Measurements from ENCODE around the gene CAMK1D. TPM values are rescaled to one million over a fixed set of nuclear protein-coding genes. Genes with fewer than 3 reads are reported as not detected.

Gene CAMK1D
- total RNA-seq, 1 experiment from 2014 or later = 6.3 TPM

DNA sequence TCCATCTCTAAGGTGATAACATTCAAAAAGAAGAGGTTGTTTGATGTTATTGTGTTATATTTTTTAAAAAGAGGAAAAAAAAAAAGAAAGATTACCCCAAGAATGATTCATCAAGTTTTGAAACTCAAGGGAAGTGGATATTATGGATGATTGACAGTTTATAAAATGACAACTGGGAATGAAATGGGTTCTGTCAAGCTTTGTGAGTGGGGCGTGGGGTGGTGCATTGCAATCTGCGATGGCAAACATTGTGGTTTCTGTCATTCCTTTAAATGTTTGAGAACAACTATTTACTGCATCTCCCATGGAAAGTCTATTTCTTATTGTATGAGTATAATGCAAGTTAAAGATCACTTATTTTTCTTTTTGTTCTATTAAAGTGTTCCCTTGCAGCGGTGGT, 355.1 kb downstream of the CAMK1D start:
- no peak overlapping the region for H3K4me3 Mint-ChIP-seq
- Histone ChIP-seq H3K9me3 (ENCODE audit: control insufficient read depth, low read depth, low read length) (no peaks in the 10 kb centered on the region), H3K9ac (ENCODE audit: extremely low read depth, insufficient read length, low read length) (no peak overlapping the region), H2BK15ac (ENCODE audit: low read depth, low read length) (no peak overlapping the region), H4K91ac (ENCODE audit: insufficient read length, low read depth, low read length) (no peak overlapping the region), H3K27me3 (ENCODE audit: insufficient read depth, low read length) (no peaks in the 10 kb centered on the region; the same call in 1 of the 2 replicates), H3K4me2 (ENCODE audit: insufficient read depth, insufficient read length, low read length) (no peak overlapping the region), H2AFZ (ENCODE audit: low read length) (no peak overlapping the region), H2BK12ac (ENCODE audit: insufficient read length, low read depth, low read length) (no peak overlapping the region), H3K14ac (ENCODE audit: insufficient read depth, low read length) (no peak overlapping the region), H3K4me1 (ENCODE audit: insufficient read depth, low read length) (no peaks in the 10 kb centered on the region), H4K5ac (ENCODE audit: insufficient read length, low read depth, low read length) (no peak overlapping the region), H3K23ac (ENCODE audit: insufficient read length, low read depth, low read length) (no peak overlapping the region), H2BK5ac (ENCODE audit: insufficient read length, low read length) (no peak overlapping the region), H3K79me2 (ENCODE audit: insufficient read depth, low read length) (no peaks in the 10 kb centered on the region), H3K4ac (ENCODE audit: low read depth, low read length) (no peak overlapping the region), H2AK5ac (ENCODE audit: insufficient read length, low read length) (no peak overlapping the region), H3K79me1 (ENCODE audit: insufficient read depth, low read depth, low read length, poor library complexity, severe bottlenecking) (no peaks in the 10 kb centered on the region), H3T11ph (ENCODE audit: low read length) (no peak overlapping the region), H3K27ac (ENCODE audit: insufficient read length, low read depth, low read length) (no peak overlapping the region), H2BK120ac (ENCODE audit: low read depth, low read length, poor library complexity, severe bottlenecking) (no peak overlapping the region), H4K20me1 (ENCODE audit: control insufficient read depth, insufficient read depth, insufficient read length) (no peaks in the 10 kb centered on the region), H3K56ac (ENCODE audit: insufficient read length, low read depth, low read length) (no peak overlapping the region), H4K8ac (replicated peaks; ENCODE audit: insufficient read length, low read depth, low read length) (no peak overlapping the region), H3K18ac (ENCODE audit: insufficient read length, low read depth, low read length) (no peak overlapping the region), H3K23me2 (ENCODE audit: insufficient read length, low read depth, low read length, poor library complexity, severe bottlenecking) (no peaks in the 10 kb centered on the region), H2BK20ac (ENCODE audit: low read depth, low read length, poor library complexity, severe bottlenecking) (no peak overlapping the region)
- H3K4me1 Mint-ChIP-seq = peaks cover 22 to 27% of the 10 kb centered on the region in 2 experiments
- TF ChIP-seq, protein P1, sequence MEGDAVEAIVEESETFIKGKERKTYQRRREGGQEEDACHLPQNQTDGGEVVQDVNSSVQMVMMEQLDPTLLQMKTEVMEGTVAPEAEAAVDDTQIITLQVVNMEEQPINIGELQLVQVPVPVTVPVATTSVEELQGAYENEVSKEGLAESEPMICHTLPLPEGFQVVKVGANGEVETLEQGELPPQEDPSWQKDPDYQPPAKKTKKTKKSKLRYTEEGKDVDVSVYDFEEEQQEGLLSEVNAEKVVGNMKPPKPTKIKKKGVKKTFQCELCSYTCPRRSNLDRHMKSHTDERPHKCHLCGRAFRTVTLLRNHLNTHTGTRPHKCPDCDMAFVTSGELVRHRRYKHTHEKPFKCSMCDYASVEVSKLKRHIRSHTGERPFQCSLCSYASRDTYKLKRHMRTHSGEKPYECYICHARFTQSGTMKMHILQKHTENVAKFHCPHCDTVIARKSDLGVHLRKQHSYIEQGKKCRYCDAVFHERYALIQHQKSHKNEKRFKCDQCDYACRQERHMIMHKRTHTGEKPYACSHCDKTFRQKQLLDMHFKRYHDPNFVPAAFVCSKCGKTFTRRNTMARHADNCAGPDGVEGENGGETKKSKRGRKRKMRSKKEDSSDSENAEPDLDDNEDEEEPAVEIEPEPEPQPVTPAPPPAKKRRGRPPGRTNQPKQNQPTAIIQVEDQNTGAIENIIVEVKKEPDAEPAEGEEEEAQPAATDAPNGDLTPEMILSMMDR (conservative IDR thresholded peaks at IDR 0.05) = no peak
- no peaks in the 10 kb centered on the region for H3K9me3 Mint-ChIP-seq
- WGBS (ENCODE audit: extremely low coverage, insufficient read length, low lambda C conversion rate) = no CpG with 5 or more reads among the region's 3 CpGs
- no peaks in the 10 kb centered on the region for H3K36me3 Mint-ChIP-seq (ENCODE audit: insufficient read depth in 1 of 3, low read depth in 3 of 3)
- peaks cover 3% of the 10 kb centered on the region; the same call in 1 of the 2 replicates for H3K27me3 Mint-ChIP-seq (ENCODE audit: low read depth)
- no peak for DNase-seq
- H3K27ac Mint-ChIP-seq = no peak overlapping the region

Data from H9 (cell line).